BJ (cell line): ENCODE data around the gene CFAP58. TPM values are rescaled to one million over a fixed set of nuclear protein-coding genes. Genes with fewer than 3 reads are reported as not detected.

Experiments
- CTCF ChIA-PET: fragments of 350-600 bp; formaldehyde crosslinking; extraction: SDS; loops from one replicate; lab custom pipeline; 2021; ENCODE audit warnings: antibody characterized with exemption, inconsistent platforms; lab: Yijun Ruan, JAX
- POLR2A ChIA-PET: fragments of 300-600 bp; sonication (Branson Sonifier 250); formaldehyde crosslinking; extraction: SDS; loops from one replicate; lab custom pipeline; 2021; ENCODE audit warnings: antibody characterized with exemption; lab: Charles Lee
- DNase-seq: peaks from one replicate; pipeline ENCODE4 v3.0.0-alpha.2; 2011; ENCODE audit warnings: low read depth
- H3K27me3 ChIP-seq: 2 replicates; pipeline ENCODE4 v1.6.0; 2011; ENCODE audit warnings: low read length; ENCODE audit not compliant: control insufficient read depth, insufficient read depth
- H3K36me3 ChIP-seq: 2 replicates; pipeline ENCODE4 v1.5.1; 2011; ENCODE audit warnings: low read length; ENCODE audit not compliant: control insufficient read depth, insufficient read depth
- H3K4me3 ChIP-seq: 2 replicates; pipeline ENCODE4 v1.5.1; 2011; ENCODE audit warnings: low read depth, mild to moderate bottlenecking, control low read depth, low read length
- polyA plus RNA-seq: library from polyadenylated mRNA; depleted of rRNA; stranded (reverse); fragments of >200 nt; gene quantifications from 2 replicates; pipeline ENCODE4 v1.2.3, GENCODE V29; 2011
- TF ChIP-seq, protein P1 (sequence below): IDR thresholded peaks from 2 replicates; pipeline ENCODE4 v1.5.1; 2011; ENCODE audit warnings: low read depth, mild to moderate bottlenecking, control low read depth, inconsistent platforms, low read length, moderate library complexity; ENCODE audit not compliant: insufficient read depth

The CFAP58 gene
- polyA plus RNA-seq, 1 experiment: 0.23 TPM

- CTCF ChIA-PET: interaction anchor here (11.6 kb wide), 1 partner anchor 53 kb away, joined by 259 read pairs; no protein-coding TSS in a partner anchor
- POLR2A ChIA-PET: no interaction called here
- no peak for DNase-seq
These were observed 9.4 kb upstream of the CFAP58 start for GRCh38 chr10:104344219-104344618.

GRCh38 chr10:104345515-104345914, 8.1 kb upstream of the CFAP58 start:
- CTCF ChIA-PET: interaction anchor here (1.0 to 11.6 kb wide), 3 partner anchors 40 to 69 kb away, joined by 4 to 259 read pairs (median 101); no protein-coding TSS in a partner anchor
- no peaks in the 10 kb centered on the region for H3K27me3 ChIP-seq
- no peak overlapping the region for H3K4me3 ChIP-seq
- TF ChIP-seq, protein P1, sequence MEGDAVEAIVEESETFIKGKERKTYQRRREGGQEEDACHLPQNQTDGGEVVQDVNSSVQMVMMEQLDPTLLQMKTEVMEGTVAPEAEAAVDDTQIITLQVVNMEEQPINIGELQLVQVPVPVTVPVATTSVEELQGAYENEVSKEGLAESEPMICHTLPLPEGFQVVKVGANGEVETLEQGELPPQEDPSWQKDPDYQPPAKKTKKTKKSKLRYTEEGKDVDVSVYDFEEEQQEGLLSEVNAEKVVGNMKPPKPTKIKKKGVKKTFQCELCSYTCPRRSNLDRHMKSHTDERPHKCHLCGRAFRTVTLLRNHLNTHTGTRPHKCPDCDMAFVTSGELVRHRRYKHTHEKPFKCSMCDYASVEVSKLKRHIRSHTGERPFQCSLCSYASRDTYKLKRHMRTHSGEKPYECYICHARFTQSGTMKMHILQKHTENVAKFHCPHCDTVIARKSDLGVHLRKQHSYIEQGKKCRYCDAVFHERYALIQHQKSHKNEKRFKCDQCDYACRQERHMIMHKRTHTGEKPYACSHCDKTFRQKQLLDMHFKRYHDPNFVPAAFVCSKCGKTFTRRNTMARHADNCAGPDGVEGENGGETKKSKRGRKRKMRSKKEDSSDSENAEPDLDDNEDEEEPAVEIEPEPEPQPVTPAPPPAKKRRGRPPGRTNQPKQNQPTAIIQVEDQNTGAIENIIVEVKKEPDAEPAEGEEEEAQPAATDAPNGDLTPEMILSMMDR: no peak
- H3K36me3 ChIP-seq: no peaks in the 10 kb centered on the region
- no peak for DNase-seq
- POLR2A ChIA-PET: no interaction called here

More at GRCh38 chr10:104344219-104344618, 9.4 kb upstream of the CFAP58 start:
- TF ChIP-seq, protein P1: no peak
- Histone ChIP-seq H3K36me3 (no peaks in the 10 kb centered on the region), H3K27me3 (no peaks in the 10 kb centered on the region), H3K4me3 (no peak overlapping the region)

DNA sequence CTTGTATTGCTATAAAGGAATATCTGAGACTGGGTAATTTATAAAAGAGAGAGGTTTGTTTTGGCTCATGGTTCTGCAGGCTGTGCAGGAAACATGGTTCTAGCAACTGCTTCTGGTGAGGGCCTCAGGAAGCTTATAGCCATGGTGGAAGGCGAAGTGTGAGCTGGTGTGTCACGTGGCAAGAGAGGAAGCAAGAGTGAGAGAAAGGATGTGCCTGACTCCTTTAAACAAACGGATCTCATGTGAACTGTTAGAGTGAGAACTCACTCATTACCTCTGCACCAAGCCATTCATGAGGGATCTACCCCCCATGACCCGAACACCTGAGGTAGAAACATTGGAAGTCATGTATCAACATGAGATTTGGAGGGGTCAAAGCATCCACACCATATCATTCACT, 7.7 kb upstream of the CFAP58 start:
- TF ChIP-seq, protein P1: no peak
- Histone ChIP-seq H3K36me3 (no peaks in the 10 kb centered on the region), H3K27me3 (no peaks in the 10 kb centered on the region), H3K4me3 (no peak overlapping the region)
- CTCF ChIA-PET: interaction anchor here (1.0 to 11.6 kb wide), 3 partner anchors 41 to 70 kb away, joined by 4 to 259 read pairs (median 101); no protein-coding TSS in a partner anchor
- no peak for DNase-seq
- POLR2A ChIA-PET: no interaction called here

DNA sequence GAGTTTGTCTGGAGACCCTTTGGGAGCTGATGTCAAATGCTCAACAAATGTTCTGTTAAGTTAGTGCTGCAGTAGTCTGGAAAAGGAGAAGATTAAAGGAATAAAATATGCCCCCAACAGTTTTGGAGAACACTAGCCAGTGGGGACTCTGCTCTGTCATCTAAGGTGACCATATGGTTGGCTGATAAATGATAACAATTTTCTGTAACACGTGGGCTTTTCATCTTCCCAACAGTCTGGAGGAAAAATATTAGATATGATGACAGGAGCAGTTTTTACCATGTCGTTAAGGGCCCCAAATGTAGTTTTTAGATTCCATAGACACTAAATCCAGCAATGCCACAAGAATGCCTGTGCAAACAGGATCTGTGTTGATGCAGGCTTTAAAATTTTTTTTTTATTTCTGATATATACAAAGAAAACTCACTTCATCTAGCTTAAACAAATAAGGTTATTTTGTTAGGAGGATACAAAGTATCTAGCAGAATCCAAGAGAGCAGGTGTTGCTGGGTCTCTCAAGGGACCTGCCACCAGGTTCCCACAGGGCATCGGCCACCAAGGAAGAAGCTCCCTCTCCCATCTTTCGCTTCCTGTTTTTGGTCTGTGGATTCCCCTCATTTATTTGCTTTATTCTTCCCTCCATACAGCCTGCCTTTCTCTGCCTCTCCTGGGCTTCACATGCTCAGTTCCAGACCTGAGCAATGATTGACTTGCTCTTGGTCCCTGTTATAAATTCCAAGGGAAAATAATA, 6.2 kb upstream of the CFAP58 start:
- POLR2A ChIA-PET: no interaction called here
- H3K4me3 ChIP-seq: no peak overlapping the region

DNA sequence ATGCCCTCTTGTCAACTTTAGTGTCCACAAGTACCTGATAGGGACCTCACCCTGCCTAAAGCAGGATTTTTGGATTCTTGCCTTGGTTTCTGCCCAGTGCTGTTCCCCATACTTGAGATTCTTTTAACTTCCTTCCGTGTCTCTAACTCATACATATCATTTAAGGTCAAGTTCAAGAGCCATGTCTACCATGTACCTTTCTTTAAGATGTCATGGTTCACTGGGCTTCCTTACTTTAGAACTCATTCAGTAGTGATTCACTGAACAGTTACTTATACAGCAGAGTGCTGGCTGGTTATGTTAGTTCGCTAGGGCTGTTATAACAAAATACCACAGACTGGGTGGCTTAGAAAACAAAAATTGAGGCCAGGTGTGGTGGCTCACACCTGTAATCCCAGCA, 5.0 kb upstream of the CFAP58 start:
- no peaks in the 10 kb centered on the region for H3K36me3 ChIP-seq
- H3K27me3 ChIP-seq: no peaks in the 10 kb centered on the region
- H3K4me3 ChIP-seq: no peak overlapping the region
- ChIA-PET POLR2A (no interaction called here), CTCF (interaction anchor here (1.3 to 11.6 kb wide), 4 partner anchors 19 to 66 kb away, joined by 4 to 259 read pairs (median 58); no protein-coding TSS in a partner anchor)
- no peak for DNase-seq
- TF ChIP-seq, protein P1: no peak

More for the DNA sequence above, 6.2 kb upstream of the CFAP58 start:
- TF ChIP-seq, protein P1: no peak
- CTCF ChIA-PET: interaction anchor here (1.0 to 11.6 kb wide), 5 partner anchors 18 to 57 kb away, joined by 4 to 259 read pairs (median 4); no protein-coding TSS in a partner anchor
- H3K27me3 ChIP-seq: no peaks in the 10 kb centered on the region
- no peak for DNase-seq
- no peaks in the 10 kb centered on the region for H3K36me3 ChIP-seq
